ENCODE results near the gene YLPM1. TPM values are rescaled to one million over a fixed set of nuclear protein-coding genes. Genes with fewer than 3 reads are reported as not detected.
A peak's percentile ranks its signal among the peaks of the same experiment; 100 is the strongest.

Gene YLPM1
- total RNA-seq, 1 experiment from 2014 or later: 11.1 TPM

GRCh38 chr14:74843653-74844052 is 80.5 kb downstream of the YLPM1 start:
- DNase-seq (ENCODE audit: low spot score): no peak

DNA sequence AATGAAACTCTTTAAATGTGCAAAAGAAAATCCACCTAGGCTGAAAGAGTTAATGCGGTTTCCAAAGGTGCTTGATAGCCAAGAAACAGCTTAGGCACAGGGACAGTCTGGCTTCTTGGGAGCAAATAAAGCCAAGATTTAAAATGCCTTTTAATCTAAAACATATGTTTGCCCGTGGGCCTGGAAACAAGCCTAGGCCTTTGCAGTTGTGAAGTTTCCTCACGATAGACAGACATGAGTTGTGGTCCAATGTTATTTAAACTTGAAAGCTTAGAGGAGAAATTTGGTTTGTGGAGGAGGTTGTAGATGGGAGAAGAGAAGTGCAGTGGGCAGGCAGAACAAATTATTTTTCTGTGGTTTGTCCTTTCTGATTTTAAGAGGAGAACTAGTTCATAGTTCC is 83.1 kb downstream of the YLPM1 start:
- no peak for DNase-seq (ENCODE audit: low spot score)

GRCh38 chr14:74846968-74847665 is 84.0 kb downstream of the YLPM1 start:
- DNase-seq (ENCODE audit: low spot score): peak; percentile 5

GRCh38 chr14:74848768-74849167 is 85.7 kb downstream of the YLPM1 start:
- DNase-seq (ENCODE audit: low spot score): no peak

DNA sequence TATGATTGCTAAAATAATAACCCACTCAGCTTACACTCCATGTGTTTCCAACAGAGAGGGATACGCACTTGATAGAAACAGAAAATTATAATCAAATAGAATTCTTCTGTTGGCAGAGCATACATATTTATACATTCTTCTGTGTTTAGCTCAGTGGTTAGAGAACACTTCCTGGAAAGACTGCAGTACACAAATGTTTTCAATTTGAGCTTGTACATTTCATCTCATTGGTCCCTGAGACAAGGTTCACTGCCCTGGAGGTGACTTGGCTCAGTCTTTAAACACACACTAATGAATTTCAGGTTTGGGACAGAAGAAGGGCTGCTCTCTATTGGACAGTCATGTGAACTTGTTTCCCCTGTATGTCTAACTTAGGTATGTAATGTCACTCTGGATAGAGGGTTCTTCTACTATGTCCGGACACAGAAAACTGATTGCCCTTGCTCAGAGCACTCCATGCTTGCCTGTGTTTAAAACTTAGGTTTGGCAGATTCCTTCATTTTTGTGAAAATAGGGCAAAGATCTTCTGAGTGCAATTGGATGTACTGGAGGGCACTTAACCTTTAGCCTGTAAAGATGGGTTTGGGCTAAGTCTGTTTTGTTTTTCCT is 89.9 kb downstream of the YLPM1 start:
- DNase-seq (ENCODE audit: low spot score): no peak

GRCh38 chr14:74853581-74853980 is 90.5 kb downstream of the YLPM1 start:
- DNase-seq (ENCODE audit: low spot score): no peak

DNA sequence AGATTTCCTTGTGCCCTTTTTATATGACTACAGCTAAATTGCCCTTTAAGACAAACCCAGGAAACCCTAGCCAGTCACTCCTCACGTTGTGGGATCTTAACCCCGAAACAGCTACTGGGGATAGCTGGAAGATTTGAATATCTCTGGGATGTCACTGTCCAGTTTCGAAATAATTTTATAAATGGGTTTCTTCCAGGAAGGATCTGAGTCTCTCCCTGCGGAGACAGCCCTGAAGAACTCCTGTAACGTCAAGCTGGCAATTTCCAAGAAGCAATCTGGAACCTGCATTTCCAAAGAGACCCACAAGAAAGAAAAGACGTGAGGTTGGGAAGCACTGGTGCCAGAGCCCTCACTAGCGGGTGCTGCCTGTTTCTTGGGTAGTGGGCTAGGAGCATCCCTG is 91.9 kb downstream of the YLPM1 start:
- DNase-seq (ENCODE audit: low spot score): no peak

- DNase-seq (ENCODE audit: low spot score): no peak
Measured at GRCh38 chr14:74855945-74856344, 92.8 kb downstream of the YLPM1 start.

- DNase-seq (ENCODE audit: low spot score): no peak
Measured at GRCh38 chr14:74856366-74856765, 93.2 kb downstream of the YLPM1 start.

DNA sequence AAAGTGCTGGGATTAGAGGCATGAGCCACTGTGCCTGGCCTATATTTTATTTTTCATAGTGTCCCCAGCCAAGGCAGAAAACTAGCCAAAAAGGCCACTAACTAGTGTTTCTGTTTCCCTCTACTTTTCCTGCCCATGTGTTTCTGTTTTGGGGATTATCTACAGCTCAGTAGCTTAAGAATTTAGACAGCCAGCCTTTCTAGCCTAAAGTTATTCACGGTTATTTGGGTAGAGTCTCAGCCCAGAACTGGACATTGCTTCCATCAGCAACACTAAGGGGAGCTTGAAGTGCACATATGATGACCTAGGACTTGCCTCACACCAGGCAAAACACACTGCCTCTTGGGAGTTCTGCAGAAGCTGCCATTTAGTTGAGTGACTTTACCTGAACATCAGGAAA is 94.9 kb downstream of the YLPM1 start:
- no peak for DNase-seq (ENCODE audit: low spot score)

- DNase-seq (ENCODE audit: low spot score): no peak
Measured at GRCh38 chr14:74859757-74860552, 96.8 kb downstream of the YLPM1 start.

- peak; percentile 67 for DNase-seq (ENCODE audit: low spot score)
Measured at GRCh38 chr14:74860899-74861733, 98.0 kb downstream of the YLPM1 start.

DNA sequence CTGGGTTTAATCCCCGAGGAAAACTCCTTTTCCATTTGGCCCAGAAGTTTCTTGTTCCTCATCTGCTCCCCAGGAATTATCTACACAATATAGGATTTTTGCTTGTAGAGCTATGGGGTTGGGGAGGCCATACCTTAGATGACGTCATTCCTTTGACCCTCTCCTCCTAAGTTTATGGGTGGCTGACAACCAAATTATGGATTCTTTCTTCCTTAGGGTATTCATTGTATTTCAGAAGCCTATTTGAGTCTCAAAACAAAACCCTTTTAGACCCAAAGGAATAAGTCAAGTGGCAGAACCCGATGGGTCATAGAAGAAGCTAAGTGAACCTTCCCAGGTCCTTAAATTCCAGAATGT is 98.6 kb downstream of the YLPM1 start:
- DNase-seq (ENCODE audit: low spot score): no peak

- DNase-seq (ENCODE audit: low spot score): no peak
Measured at GRCh38 chr14:74863274-74863673, 100.2 kb downstream of the YLPM1 start.

GRCh38 chr14:74864198-74864597 is 101.1 kb downstream of the YLPM1 start:
- no peak for DNase-seq (ENCODE audit: low spot score)

DNA sequence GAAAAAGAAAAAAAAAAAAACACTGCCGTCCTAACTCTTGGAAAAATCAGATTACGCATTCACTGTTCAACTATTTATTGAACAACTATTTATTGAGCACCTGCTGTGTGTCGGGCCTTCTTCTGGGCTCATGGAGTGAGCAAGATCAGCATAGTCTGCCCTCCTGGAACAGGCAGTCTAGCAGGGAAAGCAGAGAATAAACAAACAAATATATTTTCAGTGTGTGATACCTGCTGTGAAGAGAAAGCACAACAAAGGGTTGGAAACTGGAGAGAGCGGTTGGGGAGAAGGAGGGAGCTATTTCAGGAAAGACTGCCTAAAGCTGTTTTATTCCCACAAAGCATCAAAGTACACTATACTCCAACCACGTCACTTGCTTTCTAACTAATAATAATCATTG is 102.0 kb downstream of the YLPM1 start:
- no peak for DNase-seq (ENCODE audit: low spot score)

GRCh38 chr14:74866708-74867389 is 103.7 kb downstream of the YLPM1 start:
- no peak for DNase-seq (ENCODE audit: low spot score)

DNA sequence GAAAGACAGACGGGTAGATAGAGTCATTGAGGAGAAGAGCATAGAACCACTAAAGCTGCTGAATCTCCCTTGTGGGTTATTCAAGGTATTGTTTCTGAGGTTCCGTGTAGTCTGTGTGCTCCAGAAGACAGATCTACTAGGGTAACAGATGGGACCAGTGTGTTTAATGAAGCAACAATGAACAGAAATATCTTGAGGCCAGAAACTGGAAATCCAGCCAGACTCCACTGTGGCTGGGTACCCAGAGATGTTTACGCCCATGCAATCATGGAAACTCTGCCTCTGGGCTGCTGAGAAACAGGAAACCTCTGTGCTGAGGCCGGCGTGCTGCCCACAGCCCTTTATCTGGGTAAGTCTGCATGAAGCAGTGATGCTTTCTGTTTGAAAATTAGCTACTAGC is 104.6 kb downstream of the YLPM1 start:
- no peak for DNase-seq (ENCODE audit: low spot score)

DNA sequence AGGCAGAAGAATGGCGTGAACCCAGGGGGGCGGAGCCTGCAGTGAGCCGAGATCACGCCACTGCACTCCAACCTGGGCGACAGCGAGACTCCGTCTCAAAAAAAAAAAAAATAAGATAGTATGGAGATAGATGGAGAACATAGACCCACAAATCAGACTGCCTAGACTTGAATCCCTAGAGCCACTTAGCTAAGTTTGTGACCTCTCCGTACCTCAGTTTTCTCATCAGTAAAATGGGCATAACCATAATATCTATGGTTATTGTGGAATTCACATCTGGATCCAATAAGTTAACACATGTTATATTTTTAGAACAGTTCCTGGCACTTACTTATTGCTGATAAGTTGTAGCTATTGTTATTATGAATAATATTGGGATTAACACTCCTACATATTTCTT is 105.6 kb downstream of the YLPM1 start:
- no peak for DNase-seq (ENCODE audit: low spot score)

GRCh38 chr14:74871819-74872218 is 108.7 kb downstream of the YLPM1 start:
- DNase-seq (ENCODE audit: low spot score): no peak

DNA sequence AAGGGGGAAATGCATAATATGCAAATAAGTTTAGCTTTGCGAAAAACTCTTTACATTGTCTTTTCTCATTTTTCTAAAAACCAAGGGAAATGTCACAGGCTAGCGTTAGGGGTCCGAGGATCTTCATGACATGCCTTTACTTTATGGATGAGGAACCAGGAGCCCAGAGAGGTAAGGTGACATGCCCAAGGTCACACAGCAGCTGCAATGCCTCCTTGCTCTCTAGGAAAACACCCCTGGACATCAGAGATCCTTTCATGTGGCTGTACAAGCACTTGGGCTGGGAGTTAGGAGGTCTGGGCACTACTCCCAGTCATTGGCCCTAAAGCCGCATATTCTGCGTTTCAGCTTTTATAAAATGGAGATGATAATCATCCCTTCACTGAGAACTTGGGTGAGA is 112.1 kb downstream of the YLPM1 start:
- no peak for DNase-seq (ENCODE audit: low spot score)
